GM18508 (cell line): ENCODE measurements around the gene TMEM270.
"Not testable (repeated sequence)": the region's sequence is repeated elsewhere in the genome, so short reads cannot be mapped to it uniquely, and the experiment has no call there.

Source experiments
- ATAC-seq: cut with Tn5 transposase; IDR thresholded peaks from one replicate; pipeline ENCODE4 v1.9.1; 2021; ENCODE audit warnings: moderate number of reproducible peaks; ENCODE audit not compliant: insufficient read depth, unreplicated experiment

The TMEM270 gene

GRCh38 chr7:73882047-73882402, 21.1 kb downstream of the TMEM270 start:
- no peak for ATAC-seq

GRCh38 chr7:73884867-73885422, 24.0 kb downstream of the TMEM270 start:
- not testable (repeated sequence) for ATAC-seq

- no peak for ATAC-seq
Observed at GRCh38 chr7:73885433-73885974, 24.5 kb downstream of the TMEM270 start.

- ATAC-seq, result no peak
Observed at GRCh38 chr7:73885975-73886798, 25.2 kb downstream of the TMEM270 start.

GRCh38 chr7:73887762-73888161, 26.8 kb downstream of the TMEM270 start:
- ATAC-seq, result no peak

- ATAC-seq, result no peak
Observed at GRCh38 chr7:73888959-73889358, 28.0 kb downstream of the TMEM270 start.

GRCh38 chr7:73890555-73891147, 29.7 kb downstream of the TMEM270 start:
- ATAC-seq, result no peak

- no peak for ATAC-seq
Observed at GRCh38 chr7:73891178-73891885, 30.4 kb downstream of the TMEM270 start.

GRCh38 chr7:73892003-73892999, 31.3 kb downstream of the TMEM270 start:
- no peak for ATAC-seq

- no peak for ATAC-seq
Observed at GRCh38 chr7:73893342-73894101, 32.6 kb downstream of the TMEM270 start.

GRCh38 chr7:73894166-73894565, 33.2 kb downstream of the TMEM270 start:
- ATAC-seq, result no peak

- no peak for ATAC-seq
Observed at GRCh38 chr7:73894733-73895551, 34.0 kb downstream of the TMEM270 start.

GRCh38 chr7:73895626-73896025, 34.7 kb downstream of the TMEM270 start:
- ATAC-seq, result no peak

GRCh38 chr7:73896454-73896853, 35.5 kb downstream of the TMEM270 start:
- no peak for ATAC-seq

GRCh38 chr7:73899731-73900142, 38.8 kb downstream of the TMEM270 start:
- ATAC-seq, result no peak

- ATAC-seq, result no peak
Observed at GRCh38 chr7:73900286-73900685, 39.3 kb downstream of the TMEM270 start.

- ATAC-seq, result no peak
Observed at GRCh38 chr7:73901231-73901822, 40.4 kb downstream of the TMEM270 start.
